H1 (cell line): Measurements from ENCODE around the gene ACOT7. TPM values are rescaled to one million over a fixed set of nuclear protein-coding genes. Genes with fewer than 3 reads are reported as not detected.

Experiments used
- BCL11A ChIP-seq, 2 experiments: IDR thresholded peaks; one replicate each; pipeline ENCODE4 v1.6.1; 2011; ENCODE audit warnings: low read depth in 2 of 2, low read length in 2 of 2, mild to moderate bottlenecking in 2 of 2
- GABPA ChIP-seq: IDR thresholded peaks from 2 replicates; pipeline ENCODE4 v1.6.1; 2011; ENCODE audit warnings: mild to moderate bottlenecking, low read length, moderate library complexity, borderline replicate concordance; ENCODE audit not compliant: insufficient read depth
- HDAC2 ChIP-seq, 2 experiments: fragments of 300-600 bp in 1 of 2; sonication (generic) in 1 of 2; IDR thresholded peaks; 2 replicates each; pipeline ENCODE4 v1.6.1; 2011 to 2012; ENCODE audit warnings: low read depth in 2 of 2, low read length in 2 of 2, mild to moderate bottlenecking in 2 of 2, moderate library complexity in 2 of 2, borderline replicate concordance in 1 of 2, inconsistent platforms in 1 of 2
- NRF1 ChIP-seq: IDR thresholded peaks from 2 replicates; pipeline ENCODE4 v1.6.1; 2011; ENCODE audit warnings: mild to moderate bottlenecking, low read depth, low read length, improper control_type of control experiment
- RBBP5 ChIP-seq: IDR thresholded peaks from 2 replicates; pipeline ENCODE4 v1.7.1; 2012; ENCODE audit warnings: low read depth, mild to moderate bottlenecking, inconsistent platforms, low read length, moderate library complexity, borderline replicate concordance
- SIRT6 ChIP-seq: IDR thresholded peaks from one replicate; pipeline ENCODE4 v1.7.1; 2012; ENCODE audit warnings: low read length, inconsistent platforms
- TAF1 ChIP-seq: IDR thresholded peaks from 2 replicates; pipeline ENCODE4 v1.6.1; 2011; ENCODE audit warnings: mild to moderate bottlenecking, low read depth, low read length
- TAF7 ChIP-seq: optimal IDR thresholded peaks from 2 replicates; pipeline ENCODE3; 2011; ENCODE audit warnings: low read depth, mild to moderate bottlenecking, inconsistent platforms, low read length, moderate library complexity, borderline replicate concordance
- TCF12 ChIP-seq: IDR thresholded peaks from 2 replicates; pipeline ENCODE4 v1.6.1; 2011; ENCODE audit warnings: low read depth, mild to moderate bottlenecking, low read length
- polyA plus RNA-seq, 7 experiments: library from polyadenylated mRNA; depleted of rRNA in 3 of 7; stranded (reverse) in 5 of 7; unstranded in 2 of 7; fragments of >200 nt in 5 of 7; fragments of 200-250 nt in 2 of 7; gene quantifications; 1 replicate in 5 of 7; 2 replicates in 1 of 7; 4 replicates in 1 of 7; pipeline versions ENCODE4 v1.2.1 to v1.2.3, GENCODE V29; 2011 to 2013; ENCODE audit warnings: missing spikeins in 2 of 7, mixed read lengths in 2 of 7
- total RNA-seq: library from RNA; stranded (reverse); fragmentation: NEBNext Ultra II Directional; extraction: Animal tissue kit (Norgen Biotek cat#: 25700); gene quantifications from 2 replicates; pipeline ENCODE4 v1.2.1, GENCODE V29; 2021

Gene ACOT7
- total and polyA plus RNA-seq, 2 of the 8 experiments (the other 6 are each of a cell fraction or from before 2014, with no cell fraction given), result 151 to 214 TPM

DNA sequence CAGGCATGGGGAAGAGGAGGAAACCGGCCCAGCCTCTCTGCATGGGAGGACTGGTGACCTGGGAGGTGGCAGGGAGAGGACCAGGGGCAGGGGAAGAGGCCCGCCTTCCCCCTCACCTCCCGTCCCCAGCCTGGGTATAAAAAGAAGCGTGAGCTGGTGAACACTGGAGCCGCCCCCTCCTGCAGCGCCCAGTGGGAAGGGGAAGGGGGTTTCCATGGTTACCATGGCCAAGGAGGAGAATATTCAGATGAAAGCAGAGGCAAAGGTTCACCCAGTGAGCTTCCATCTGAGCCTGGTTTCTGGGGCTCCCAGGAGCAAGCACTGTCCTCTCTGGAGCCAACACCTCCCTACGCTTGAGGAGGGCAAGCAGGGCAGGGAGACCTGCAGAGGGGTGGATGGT is 54.9 kb downstream of the ACOT7 start (continued):
- no peak for TF ChIP-seq RBBP5
- TF ChIP-seq SIRT6, result no peak
- TF ChIP-seq GABPA, result no peak
- TF ChIP-seq HDAC2 (IDR thresholded peaks at IDR 0.05; ENCODE audit: borderline replicate concordance in 1 of 2, low read depth in 2 of 2, low read length in 2 of 2), result no peak
- TF ChIP-seq TAF7, result no peak
- TF ChIP-seq TCF12, result no peak
- no peak for TF ChIP-seq BCL11A (IDR thresholded peaks at IDR 0.05; ENCODE audit: low read depth in 2 of 2, low read length in 2 of 2)
- no peak for TF ChIP-seq NRF1
- no peak for TF ChIP-seq TAF1
